HG02571 (cell line): ENCODE data around the gene C11orf86.
"Not testable (repeated sequence)": the region's sequence is repeated elsewhere in the genome, so short reads cannot be mapped to it uniquely, and the experiment has no call there.

Experiments used
- ATAC-seq: cut with Tn5 transposase; IDR thresholded peaks from one replicate; pipeline ENCODE4 v1.9.1; 2021; ENCODE audit warnings: mild to moderate bottlenecking, moderate library complexity; ENCODE audit not compliant: unreplicated experiment

C11orf86 gene, protein sequence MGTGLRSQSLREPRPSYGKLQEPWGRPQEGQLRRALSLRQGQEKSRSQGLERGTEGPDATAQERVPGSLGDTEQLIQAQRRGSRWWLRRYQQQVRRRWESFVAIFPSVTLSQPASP

DNA sequence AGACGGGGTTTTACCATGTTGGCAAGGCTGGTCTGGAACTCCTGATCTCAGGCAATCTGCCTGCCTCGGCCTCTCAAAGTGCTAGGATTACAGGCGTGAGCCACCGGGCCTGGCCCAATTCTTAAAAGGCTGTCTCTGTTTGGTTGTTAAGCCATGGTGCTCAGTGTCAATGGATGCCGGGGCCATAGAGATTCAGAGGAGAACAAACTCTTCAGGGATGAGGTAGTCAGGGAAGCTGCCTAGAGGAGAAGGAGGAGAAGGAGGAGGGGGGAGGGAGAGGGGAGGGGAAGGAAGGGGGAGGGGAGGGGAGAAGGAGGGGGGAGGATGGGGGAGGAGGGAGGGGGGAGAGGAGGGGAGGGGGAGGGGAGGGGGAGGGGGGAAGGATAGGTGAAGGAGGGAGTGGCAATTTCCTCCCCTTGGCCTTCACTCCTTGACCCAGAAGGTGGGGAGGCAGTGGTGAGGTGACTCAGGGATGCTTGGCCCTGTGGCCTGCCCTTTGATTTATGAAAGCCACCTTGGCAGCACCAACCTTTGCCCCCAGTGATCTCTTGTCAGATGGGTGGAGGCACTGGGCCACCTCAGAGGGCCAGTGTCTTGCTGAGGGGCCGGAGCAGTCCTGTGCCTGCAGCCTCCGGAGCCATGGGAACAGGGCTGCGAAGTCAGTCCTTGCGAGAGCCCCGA lies at the start of gene C11orf86:
C11orf86 (plus strand) TSS at position 581 of the 681 bp plus-strand sequence; CDS start at position 640, 59 bp downstream.
- no peak for ATAC-seq

DNA sequence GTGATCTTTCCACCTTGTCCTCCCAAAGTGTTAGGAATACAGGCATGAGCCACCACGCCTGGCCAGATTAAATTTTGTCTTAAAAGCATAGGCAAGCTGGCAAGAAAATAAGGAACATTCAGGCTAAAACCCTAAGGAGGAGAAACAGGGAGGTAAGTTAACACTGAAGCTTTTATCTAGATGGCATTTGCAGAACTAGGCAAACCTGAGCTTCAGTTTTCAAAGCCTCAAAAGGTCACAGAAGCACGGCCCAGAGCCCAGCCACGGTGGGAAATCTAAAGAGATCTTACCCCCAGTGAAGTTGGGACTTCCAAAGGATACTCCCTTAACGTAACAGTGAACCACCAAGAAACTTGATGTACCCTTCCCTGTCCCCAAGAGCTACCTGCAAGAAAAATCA lies 45.4 kb upstream of the C11orf86 start:
- no peak for ATAC-seq

DNA sequence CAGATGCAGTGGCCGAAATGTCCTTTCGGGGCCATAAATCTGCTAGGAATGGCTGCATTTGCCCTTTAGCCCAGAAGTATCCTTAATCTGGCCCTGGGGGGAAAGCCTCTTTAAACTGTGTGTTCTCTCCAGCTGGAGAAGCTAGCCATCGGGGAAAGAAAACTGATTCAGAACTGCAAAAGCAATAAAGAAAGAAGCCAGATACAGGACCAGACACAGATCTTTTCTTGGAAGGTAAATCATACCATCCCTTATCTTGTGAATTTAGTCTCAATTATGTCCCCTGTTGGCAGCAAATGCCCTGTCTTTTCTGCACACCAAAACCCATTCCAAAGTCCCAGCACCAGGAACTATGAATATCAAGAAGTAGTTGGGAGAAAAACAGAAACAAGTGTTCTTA lies 42.6 kb upstream of the C11orf86 start:
- ATAC-seq = no peak

DNA sequence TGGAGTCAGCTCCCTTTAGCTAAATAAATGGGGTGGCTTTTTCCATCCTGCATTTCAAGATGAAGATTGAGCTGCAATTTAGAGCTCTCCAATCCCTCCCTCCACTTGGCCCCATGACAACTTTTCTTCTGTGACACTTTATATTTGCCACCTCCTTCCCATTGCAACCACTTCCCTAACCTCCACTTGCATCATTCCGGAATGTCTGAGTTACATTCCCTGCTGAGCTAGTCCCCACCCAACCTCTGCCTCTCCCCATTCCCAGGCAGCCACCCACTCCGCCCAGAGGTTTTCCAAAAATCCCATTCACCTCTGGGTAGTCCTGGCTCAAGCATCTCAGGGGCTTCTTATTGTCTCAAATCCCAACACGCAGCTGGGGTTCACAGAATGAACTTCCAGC lies 41.6 kb upstream of the C11orf86 start:
- ATAC-seq = no peak

DNA sequence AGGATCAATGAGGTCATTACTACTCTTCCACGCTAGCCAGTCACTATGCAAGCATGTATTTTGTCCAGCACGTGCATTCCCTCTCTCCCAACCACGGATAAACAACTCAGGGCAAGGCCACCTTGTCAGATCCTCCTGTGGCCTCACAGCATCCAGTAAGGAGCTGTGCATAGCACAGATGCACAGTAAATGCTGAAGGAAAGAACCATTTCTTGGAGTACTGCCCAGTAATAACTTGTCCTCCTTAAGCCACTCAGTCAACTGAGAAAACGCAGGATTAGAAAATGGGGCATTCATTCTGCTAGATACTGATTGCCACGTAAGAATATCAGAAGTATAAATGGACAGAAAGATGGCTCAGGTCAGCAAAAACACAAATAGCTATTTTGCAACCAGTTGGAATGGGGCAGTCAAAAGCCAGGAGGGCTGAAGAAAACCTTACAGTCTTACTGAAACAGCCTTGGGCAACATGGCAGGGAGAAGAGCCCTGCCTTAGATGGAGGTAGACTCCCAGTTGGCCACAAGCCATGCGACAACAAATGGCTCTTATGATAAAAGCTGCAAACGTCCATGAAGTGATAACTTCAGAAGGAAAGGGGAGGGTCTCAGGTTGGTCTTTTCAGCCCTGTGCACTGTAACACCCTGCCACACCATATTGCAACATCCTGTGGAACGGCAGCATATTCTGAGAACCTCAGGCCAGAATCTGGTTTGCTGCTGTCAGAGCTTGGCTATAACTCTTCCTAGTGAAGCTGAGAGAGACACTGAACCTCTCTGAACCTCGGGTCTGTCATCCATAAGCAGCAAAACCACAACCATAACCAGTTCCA lies 39.9 kb upstream of the C11orf86 start:
- ATAC-seq = no peak

DNA sequence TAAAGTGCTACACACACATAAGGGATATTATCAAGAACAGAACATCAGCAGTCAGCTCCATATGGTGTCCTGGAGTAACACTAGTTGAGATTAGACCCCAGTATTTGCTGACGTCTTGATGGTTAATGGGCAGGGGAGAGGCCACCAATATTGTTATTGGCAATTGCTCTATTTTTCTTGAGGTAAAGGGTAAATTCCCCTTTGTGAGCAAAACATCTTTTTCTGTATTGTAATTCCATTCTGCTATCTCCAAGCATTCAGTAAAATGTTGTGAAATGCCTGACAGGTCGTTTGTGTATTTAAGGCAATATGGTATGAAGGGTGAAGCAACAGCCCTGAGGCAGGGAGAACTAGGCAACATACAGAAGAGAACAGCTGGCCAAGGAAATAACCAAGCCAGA lies 38.8 kb upstream of the C11orf86 start:
- ATAC-seq = no peak

DNA sequence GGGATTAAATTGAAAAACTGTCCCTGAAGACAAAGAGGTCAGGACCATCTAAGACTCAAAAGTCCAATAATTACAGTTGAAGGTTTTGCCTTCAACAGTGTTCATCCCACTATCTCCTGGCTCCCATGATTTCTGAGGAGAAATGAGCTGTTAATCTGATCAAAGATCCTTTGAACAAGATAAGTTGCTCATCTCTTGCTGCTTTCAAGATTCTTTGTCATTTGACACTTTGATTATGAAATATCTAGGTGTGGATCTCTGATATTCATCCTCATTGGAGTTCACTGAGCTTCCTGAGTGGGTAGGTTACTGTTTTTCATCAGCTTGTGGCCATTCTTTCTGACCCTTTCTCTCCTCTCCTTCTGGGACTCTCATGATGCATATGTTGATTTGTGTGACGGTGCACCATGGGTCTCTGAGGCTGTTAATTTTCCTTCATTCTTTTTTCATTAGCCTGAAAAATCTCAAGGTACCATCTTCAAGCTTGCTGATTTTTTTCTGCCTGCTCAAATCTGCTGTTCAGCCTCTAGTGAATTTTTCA lies 37.8 kb upstream of the C11orf86 start:
- no peak for ATAC-seq

DNA sequence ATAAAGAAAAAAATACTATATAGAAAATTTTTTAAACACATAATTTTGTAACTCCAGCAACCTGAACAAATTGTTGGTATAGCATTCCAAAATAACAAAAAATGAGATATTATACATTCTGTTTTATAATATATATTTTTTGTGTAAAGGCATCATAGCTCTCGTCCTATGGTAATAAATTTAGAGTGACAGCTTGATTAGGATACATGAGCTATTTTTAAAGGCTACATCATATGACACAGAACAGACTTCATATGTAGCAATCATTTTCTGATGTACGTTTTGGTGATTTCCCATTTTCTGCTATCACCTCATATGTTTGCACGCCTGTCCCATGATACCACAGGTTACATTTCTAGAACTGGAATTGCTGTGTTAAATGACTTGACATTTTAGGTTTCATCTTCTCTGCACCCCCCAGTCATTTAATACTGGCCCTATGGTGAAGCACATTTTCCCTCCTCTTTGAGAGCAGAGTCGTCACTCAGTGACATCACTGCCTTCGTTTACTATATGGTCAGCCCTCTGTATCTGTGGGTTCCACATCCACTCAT lies 36.4 kb upstream of the C11orf86 start:
- ATAC-seq = no peak

DNA sequence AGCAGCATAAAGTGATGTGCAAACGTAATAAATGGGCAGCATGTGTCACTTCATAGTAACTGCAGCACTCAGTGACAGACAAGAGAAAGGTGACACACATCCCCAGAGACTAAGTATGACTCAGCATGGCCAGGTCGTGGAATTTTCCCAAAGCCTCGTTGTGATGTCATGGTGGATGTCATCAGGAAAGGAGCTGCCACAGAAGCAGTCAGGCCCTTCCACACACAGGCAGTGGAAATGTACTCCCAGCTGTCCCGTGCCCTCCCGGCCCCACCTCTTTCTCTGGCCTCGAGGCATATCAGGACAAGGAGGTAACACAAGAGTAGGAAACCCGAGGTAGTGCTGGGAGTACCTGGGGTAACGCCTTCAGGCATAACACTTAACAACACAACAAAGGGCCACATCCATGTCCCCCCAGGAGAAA lies 25.0 kb upstream of the C11orf86 start:
- no peak for ATAC-seq

DNA sequence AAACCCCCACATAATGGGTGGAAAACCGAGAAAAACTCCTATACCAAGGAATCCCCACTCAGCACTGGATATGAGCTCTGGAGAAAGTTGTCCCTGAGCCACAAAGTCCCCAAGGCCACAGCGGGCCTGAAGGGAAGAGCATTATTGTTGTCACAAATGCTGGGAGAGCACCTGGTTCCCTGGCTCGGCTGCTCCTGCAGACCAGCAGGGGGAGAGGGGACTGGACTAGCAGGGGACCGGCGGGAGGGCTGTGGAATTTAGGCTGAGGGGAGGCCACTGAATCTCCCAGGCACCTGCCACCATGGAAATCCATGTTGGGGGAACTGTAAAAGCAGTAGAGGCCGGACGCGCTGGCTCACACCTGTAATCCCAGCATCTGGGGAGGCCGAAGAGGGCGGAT lies 24.0 kb upstream of the C11orf86 start:
- ATAC-seq = no peak

DNA sequence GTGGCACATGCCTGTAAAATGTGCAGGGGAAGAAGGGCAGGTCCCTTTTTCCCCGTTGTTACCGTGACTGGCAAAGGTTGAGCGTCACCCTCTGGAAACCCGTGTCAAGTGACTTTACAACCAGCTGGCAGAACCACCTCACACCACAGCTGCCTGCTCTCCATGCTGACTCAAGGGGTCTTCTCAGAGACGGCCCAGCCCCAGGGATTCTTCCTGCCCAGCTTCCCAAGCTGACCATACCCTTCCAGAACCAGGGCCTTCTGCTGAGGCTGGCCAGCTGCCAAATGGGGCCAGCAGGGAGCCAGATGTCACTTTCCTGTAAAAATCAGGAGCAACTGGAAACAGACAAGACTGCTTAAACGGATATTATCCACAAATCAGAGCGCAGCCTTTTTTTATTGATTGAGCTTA lies 23.2 kb upstream of the C11orf86 start:
- no peak for ATAC-seq

DNA sequence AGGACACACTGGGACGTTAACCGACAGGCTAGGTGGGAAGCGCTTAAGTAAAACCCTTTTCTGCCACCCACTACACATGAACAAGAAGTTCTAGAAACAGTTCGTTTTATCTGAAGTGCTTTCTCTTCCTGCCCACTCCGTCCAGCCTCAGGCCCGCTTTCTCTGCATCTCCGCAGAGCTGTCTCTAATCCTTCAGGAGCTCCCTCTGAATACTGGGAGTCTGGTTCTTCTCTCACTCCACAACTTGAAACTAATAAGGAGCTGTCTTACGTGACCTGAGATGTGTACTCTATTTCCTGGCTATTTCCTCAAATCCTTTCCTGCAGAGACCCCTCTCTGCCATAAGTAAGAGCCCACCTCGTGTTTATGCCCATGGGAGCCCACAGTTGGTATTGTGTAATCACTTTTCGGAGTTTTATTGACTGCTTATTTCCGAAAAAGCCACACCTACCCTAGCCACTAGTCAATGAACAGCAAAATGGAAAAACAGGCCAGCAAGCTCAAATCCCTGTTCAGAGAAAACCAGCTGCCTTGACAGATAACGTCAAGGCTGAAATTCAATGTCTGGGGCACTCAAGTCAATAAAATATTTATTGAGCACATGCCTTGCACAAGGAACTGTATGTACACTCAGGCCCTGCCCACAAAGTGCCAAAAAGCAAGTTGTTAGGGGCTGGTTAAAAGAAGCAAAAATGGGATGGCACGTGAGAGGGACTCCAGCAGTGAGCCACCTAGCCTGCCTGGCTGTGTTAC lies 21.8 kb upstream of the C11orf86 start:
- no peak for ATAC-seq

DNA sequence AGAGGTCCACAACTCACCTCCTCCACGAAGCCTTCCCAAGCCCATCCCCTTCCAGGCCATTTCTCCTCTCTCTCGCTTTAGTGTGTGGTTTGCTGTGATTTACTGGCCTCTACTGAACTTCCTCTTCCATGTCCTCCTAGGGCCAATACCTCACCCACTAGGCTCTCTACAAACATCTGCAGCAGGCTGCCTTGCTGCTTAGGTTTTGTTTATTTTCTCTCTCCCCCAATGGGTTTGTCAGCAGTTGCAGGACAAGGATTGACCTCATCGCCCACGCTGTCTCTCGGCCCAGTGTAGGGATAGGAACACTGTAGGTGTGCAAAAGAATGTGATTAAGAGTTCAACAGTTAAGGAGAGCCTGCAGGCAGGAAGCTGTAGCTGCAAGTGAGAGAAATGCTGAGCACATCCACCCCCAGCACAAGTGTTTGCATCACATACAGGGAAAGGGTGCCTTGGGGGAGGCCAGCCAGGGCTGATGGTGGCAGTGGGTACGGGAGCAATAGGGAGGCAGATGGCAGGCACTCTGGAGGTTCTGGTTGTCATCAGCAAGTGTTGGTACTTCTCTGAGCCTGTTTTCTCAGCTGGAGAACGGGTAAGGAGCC lies 18.3 kb upstream of the C11orf86 start:
- ATAC-seq = no peak

DNA sequence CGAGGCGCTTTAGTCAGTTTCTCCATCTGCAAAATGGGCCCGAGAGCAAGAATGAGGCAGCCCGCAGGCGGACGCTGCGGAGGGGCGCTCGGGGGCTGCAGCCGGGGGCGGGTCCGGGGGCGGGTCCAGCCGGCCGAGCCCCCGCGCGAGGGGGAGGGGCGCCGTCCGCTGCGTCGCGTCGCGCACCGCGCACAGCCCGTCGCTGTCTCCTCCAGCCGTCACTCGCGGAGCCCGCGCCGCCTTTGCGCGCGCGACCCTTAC lies 17.2 kb upstream of the C11orf86 start:
- ATAC-seq = peak; percentile 24

DNA sequence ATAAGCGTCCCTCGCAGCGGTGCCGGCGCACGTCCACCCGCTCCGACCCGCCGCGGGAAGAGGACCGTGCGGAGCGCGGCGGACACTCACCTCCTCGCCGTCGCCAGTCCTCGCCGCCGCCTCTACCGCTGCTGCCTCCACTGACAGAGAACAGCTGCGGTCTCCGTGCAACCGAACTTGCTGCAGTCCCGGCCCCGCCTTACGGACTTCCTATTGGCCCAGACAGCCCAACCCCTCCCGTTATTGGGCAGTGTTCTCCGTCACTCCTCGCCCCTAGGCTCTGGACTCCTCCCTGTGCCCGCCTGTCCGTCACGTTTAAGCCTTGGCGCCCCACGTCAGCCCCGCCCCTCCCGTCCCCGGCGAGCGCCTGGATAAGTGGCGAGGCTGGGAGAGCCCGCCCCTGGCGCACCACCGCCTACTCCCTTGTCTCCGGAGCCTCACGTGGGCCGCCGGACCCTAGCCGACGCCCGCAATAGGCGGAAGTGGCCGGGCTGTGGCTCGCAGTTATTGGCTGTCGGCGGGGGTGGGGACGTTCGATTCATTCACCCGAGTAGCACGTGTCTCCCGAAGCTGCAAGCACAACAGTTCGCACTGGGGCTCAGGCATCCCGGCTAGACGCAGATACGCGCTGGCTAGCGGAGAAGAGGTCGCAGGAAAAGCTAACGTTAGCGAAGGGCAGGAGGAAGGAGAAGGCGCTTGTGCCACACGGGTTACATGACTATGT lies 16.7 kb upstream of the C11orf86 start, which contains the start of gene PC:
PC (minus strand) TSS at position 152 of the 724 bp plus-strand sequence. CDS start 86,224 bp downstream, outside the sequence.
- peak; percentile 89 for ATAC-seq

DNA sequence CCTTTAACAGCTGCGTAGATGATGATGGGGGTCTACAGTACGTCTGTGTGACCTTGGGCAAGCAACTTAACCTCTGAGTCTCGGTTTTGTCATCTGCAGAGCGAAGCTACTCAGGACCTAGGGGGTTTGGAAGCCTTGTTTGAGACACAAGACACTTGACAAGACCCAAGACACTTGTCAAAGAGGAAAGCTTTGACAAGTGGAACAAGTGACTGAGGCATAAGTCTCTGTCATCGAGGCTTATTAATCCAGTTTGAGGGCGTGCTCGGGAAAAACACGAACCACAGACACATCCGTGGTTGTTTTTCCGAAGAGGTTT lies 16.2 kb upstream of the C11orf86 start:
- ATAC-seq = no peak

DNA sequence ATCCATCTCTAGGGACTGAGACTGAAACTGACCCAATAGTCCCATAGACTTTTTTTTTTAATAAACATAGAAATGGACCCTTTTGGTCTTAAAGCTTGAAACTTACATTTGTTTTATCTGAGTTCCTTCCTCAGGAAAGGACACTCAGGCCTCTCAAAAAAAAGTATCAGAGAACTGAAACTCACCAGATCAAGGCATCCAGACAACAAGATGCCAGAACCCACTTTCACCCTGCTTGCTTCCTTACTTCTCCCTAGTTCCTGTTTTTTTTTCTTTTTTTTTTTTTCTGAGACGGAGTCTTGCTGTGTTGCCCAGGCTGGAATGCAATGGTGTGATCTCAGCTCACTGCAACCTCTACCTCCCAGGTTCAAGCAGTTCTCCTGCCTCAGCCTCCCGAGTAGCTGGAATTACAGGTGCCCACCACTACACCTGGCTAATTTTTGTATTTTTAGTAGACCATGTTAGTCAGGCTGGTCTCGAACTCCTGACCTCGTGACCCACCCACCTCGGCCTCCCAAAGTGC lies 13.4 kb upstream of the C11orf86 start:
- ATAC-seq = not testable (repeated sequence)

DNA sequence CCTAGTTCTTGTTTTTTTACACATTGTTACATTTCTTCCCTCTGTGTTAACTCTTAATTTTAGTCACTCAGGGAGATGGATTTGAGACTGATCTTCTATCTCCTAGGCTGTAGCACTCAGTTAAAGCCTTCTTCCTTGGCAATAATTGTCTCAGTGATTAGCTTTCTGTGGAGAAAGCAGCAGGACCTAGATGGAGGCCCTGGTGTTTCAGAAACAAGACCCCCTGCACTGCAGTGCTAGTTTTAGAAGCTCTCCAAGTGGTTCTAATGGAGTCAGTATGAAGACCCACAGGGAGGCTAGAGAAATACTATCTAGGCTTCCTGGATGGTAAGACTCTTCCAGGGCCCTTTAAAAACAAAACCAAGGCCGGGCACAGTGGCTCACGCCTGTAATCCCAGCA lies 12.9 kb upstream of the C11orf86 start:
- no peak for ATAC-seq

DNA sequence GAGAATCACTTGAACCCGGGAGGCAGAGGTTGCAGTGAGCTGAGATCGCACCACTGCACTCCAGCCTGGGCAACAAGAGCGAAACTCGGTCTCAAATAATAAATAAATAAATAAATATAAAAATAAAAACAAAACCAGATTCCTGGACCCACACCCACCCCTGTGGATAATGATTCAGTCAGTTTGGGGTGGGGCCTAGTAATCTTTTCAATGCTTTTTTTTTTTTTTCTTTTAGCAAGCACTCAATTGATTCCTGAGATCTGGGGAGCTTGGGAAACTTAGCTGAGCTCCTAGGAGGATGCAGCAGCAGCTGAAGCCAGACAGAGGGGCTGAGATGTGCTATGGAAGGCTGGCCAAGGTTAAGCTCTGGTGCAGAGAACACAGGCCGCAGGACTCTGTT lies 12.3 kb upstream of the C11orf86 start:
- ATAC-seq = no peak

DNA sequence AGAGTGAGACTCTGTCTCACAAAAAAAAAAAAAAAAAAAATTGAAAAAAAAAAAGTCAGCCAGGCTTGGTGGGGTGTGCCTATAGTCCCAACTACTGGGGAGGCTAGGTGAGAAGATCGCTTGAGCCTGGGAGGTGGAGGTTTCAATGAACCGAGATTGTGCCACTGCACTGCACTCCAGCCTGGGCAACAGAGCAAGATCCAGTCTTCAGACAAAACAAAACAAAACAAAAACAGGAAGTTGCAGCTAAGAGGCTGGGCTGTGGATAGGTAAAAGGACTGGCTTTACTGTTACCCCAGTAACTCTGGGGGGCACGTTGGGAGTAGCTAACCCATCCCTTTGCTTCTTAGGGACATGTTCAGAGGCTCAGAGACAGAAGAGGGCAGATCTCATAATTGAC lies 10.6 kb upstream of the C11orf86 start:
- no peak for ATAC-seq
